Liver (tissue), 3 donors: ENCODE results near the gene ATP6V1G1.

Experiments used
- ATF3 ChIP-seq: IDR thresholded peaks from 2 replicates; pipeline ENCODE4 v1.6.1; 2016; ENCODE audit warnings: antibody characterized with exemption
- CTCF ChIP-seq: fragments of 150-350 bp; IDR thresholded peaks from 2 replicates; pipeline ENCODE4 v1.5.1; 2017; ENCODE audit warnings: improper control_type of control experiment, low read depth, low read length; ENCODE audit not compliant: missing input control
- EGR1 ChIP-seq, 2 donors: IDR thresholded peaks; 2 replicates each; pipeline ENCODE4 v1.6.1; 2016 to 2018; ENCODE audit warnings: antibody characterized with exemption in 2 of 2, low read depth in 2 of 2
- FOXA1 ChIP-seq: IDR thresholded peaks from 2 replicates; pipeline ENCODE4 v1.6.1; 2016; ENCODE audit warnings: antibody characterized with exemption
- GABPA ChIP-seq, 2 donors: IDR thresholded peaks in 1 of 2; conservative IDR thresholded peaks in 1 of 2; 2 replicates each; pipeline ENCODE4 v1.6.1; 2016; ENCODE audit warnings: antibody characterized with exemption in 2 of 2, mild to moderate bottlenecking in 1 of 2, moderate library complexity in 1 of 2
- JUND ChIP-seq, 2 donors: IDR thresholded peaks; 2 replicates each; pipeline ENCODE4 v1.6.1; 2016; ENCODE audit warnings: antibody characterized with exemption in 2 of 2
- MAX ChIP-seq: IDR thresholded peaks from 2 replicates; pipeline ENCODE4 v1.6.1; 2016; ENCODE audit warnings: antibody characterized with exemption
- RAD21 ChIP-seq, 2 donors: IDR thresholded peaks; 2 replicates each; pipeline ENCODE4 v1.6.1; 2016; ENCODE audit warnings: antibody characterized with exemption in 2 of 2, mild to moderate bottlenecking in 2 of 2
- REST ChIP-seq: IDR thresholded peaks from 2 replicates; pipeline ENCODE4 v1.6.1; 2016; ENCODE audit warnings: antibody characterized with exemption, mild to moderate bottlenecking
- TAF1 ChIP-seq: conservative IDR thresholded peaks from 2 replicates; pipeline ENCODE4 v1.6.1; 2016; ENCODE audit warnings: antibody characterized with exemption, mild to moderate bottlenecking
- YY1 ChIP-seq: IDR thresholded peaks from 2 replicates; pipeline ENCODE4 v1.6.1; 2016; ENCODE audit warnings: antibody characterized with exemption, mild to moderate bottlenecking
- ZBTB33 ChIP-seq: IDR thresholded peaks from 2 replicates; pipeline ENCODE4 v1.6.1; 2016; ENCODE audit warnings: antibody characterized with exemption
- donor health status: healthy.
- donor health status: healthy.

- no peak for TF ChIP-seq CTCF
- no peak for TF ChIP-seq REST
- TF ChIP-seq RAD21 (IDR thresholded peaks at IDR 0.05) = no peak
- TF ChIP-seq TAF1 = no peak
- TF ChIP-seq YY1 = no peak
- TF ChIP-seq ATF3 = no peak
- no peak for TF ChIP-seq ZBTB33
- TF ChIP-seq GABPA (IDR thresholded peaks at IDR 0.05 in 1 of 2, conservative IDR thresholded peaks at IDR 0.05 in 1 of 2) = no peak
- TF ChIP-seq MAX = no peak
- TF ChIP-seq EGR1 (IDR thresholded peaks at IDR 0.05; ENCODE audit: low read depth in 2 of 2) = no peak
- TF ChIP-seq JUND (IDR thresholded peaks at IDR 0.05) = no peak
- TF ChIP-seq FOXA1 = no peak
Measured at GRCh38 chr9:114591849-114592248, 4.3 kb downstream of the ATP6V1G1 start.
